HEK293T (cell line): ENCODE data around the gene CSTA.

Source experiments
- CTCF ChIA-PET: fragments of 350-600 bp; formaldehyde crosslinking; extraction: SDS; loops from one replicate; lab custom pipeline; 2021; ENCODE audit warnings: antibody characterized with exemption, inconsistent platforms; lab: Yijun Ruan, JAX
- POLR2A ChIA-PET: fragments of 350-600 bp; formaldehyde crosslinking; extraction: SDS; loops from one replicate; lab custom pipeline; 2020; ENCODE audit warnings: antibody characterized with exemption, inconsistent platforms; lab: Yijun Ruan, JAX
- DNase-seq: peaks from one replicate; pipeline ENCODE4 v3.0.0; 2012; ENCODE audit warnings: mixed read lengths; ENCODE audit errors: extremely low spot score
- ARNT ChIP-seq: fragments of 450-650 bp; IDR thresholded peaks from 2 replicates; pipeline ENCODE4 v1.6.1; 2017; ENCODE audit warnings: mild to moderate bottlenecking
- BHLHE40 ChIP-seq: fragments of 450-650 bp; IDR thresholded peaks from 2 replicates; pipeline ENCODE4 v1.6.1; 2016; ENCODE audit warnings: mild to moderate bottlenecking, moderate library complexity, borderline replicate concordance
- CTBP1 ChIP-seq: fragments of 450-650 bp; IDR thresholded peaks from 2 replicates; pipeline ENCODE4 v1.6.1; 2016; ENCODE audit warnings: borderline replicate concordance
- ELF4 ChIP-seq: fragments of 450-650 bp; IDR thresholded peaks from 2 replicates; pipeline ENCODE4 v1.6.1; 2017; ENCODE audit warnings: antibody characterized with exemption
- FOXA1 ChIP-seq: fragments of 450-650 bp; IDR thresholded peaks from 2 replicates; pipeline ENCODE4 v1.6.1; 2016; ENCODE audit warnings: mild to moderate bottlenecking
- FOXK2 ChIP-seq: fragments of 450-650 bp; IDR thresholded peaks from 2 replicates; pipeline ENCODE4 v1.6.1; 2016; ENCODE audit warnings: mild to moderate bottlenecking
- FOXM1 ChIP-seq: fragments of 450-650 bp; IDR thresholded peaks from 2 replicates; pipeline ENCODE4 v1.6.1; 2017; ENCODE audit warnings: mild to moderate bottlenecking, borderline replicate concordance
- HDGF ChIP-seq: fragments of 450-650 bp; IDR thresholded peaks from 2 replicates; pipeline ENCODE4 v1.6.1; 2017; ENCODE audit warnings: antibody characterized with exemption, borderline replicate concordance
- L3MBTL2 ChIP-seq: fragments of 450-650 bp; conservative IDR thresholded peaks from 2 replicates; pipeline ENCODE4 v1.6.1; 2016; ENCODE audit warnings: mild to moderate bottlenecking
- LEF1 ChIP-seq: fragments of 450-650 bp; IDR thresholded peaks from 2 replicates; pipeline ENCODE4 v1.6.1; 2017; ENCODE audit warnings: mild to moderate bottlenecking, borderline replicate concordance
- NFRKB ChIP-seq: fragments of 450-650 bp; IDR thresholded peaks from 2 replicates; pipeline ENCODE4 v1.6.1; 2016; ENCODE audit warnings: mild to moderate bottlenecking, moderate library complexity
- SP1 ChIP-seq: fragments of 450-650 bp; IDR thresholded peaks from 2 replicates; pipeline ENCODE4 v1.6.1; 2017
- SUZ12 ChIP-seq: fragments of 450-650 bp; IDR thresholded peaks from 2 replicates; pipeline ENCODE4 v1.6.1; 2016; ENCODE audit warnings: mild to moderate bottlenecking
- TARDBP ChIP-seq: fragments of 450-650 bp; IDR thresholded peaks from 2 replicates; pipeline ENCODE4 v1.6.1; 2016
- ZNF384 ChIP-seq: fragments of 450-650 bp; IDR thresholded peaks from 2 replicates; pipeline ENCODE4 v1.6.1; 2016
- TF ChIP-seq, protein P1 (sequence below): fragments of 450-650 bp; IDR thresholded peaks from 2 replicates; pipeline ENCODE4 v1.6.1; 2016

CSTA gene, protein sequence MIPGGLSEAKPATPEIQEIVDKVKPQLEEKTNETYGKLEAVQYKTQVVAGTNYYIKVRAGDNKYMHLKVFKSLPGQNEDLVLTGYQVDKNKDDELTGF

DNA sequence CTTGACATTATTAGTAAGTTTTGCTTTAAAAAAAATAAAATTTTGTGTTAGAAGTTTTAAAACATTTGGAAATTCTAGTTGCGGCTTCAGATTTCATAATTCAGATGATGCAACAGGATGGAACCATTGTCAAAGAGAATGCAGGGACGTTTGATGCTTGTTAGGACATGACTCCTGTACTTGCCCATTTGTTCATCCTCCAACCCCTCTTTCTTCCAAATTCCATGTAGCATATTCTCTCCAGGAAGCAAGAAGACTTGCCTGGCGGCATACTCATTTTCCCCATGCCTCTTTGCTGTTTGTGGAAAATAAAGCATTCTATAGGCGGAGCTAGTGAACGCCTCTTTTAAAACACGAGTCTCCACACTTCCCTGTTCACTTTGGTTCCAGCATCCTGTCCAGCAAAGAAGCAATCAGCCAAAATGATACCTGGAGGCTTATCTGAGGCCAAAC, at the start of gene CSTA:
Gene CSTA, plus strand, starts transcription at position 378 of the 453 bp plus-strand sequence. Its CDS starts 45 bp downstream, at position 423.
- TF ChIP-seq TARDBP (no peak), NFRKB (no peak), L3MBTL2 (no peak), BHLHE40 (no peak), ZNF384 (no peak), ARNT (no peak), SUZ12 (no peak), FOXK2 (no peak), LEF1 (no peak), FOXM1 (no peak)
- TF ChIP-seq, protein P1, sequence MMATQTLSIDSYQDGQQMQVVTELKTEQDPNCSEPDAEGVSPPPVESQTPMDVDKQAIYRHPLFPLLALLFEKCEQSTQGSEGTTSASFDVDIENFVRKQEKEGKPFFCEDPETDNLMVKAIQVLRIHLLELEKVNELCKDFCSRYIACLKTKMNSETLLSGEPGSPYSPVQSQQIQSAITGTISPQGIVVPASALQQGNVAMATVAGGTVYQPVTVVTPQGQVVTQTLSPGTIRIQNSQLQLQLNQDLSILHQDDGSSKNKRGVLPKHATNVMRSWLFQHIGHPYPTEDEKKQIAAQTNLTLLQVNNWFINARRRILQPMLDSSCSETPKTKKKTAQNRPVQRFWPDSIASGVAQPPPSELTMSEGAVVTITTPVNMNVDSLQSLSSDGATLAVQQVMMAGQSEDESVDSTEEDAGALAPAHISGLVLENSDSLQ, result no peak
- DNase-seq, result no peak
- CTCF ChIA-PET, result no interaction called here
- POLR2A ChIA-PET, result no interaction called here

DNA sequence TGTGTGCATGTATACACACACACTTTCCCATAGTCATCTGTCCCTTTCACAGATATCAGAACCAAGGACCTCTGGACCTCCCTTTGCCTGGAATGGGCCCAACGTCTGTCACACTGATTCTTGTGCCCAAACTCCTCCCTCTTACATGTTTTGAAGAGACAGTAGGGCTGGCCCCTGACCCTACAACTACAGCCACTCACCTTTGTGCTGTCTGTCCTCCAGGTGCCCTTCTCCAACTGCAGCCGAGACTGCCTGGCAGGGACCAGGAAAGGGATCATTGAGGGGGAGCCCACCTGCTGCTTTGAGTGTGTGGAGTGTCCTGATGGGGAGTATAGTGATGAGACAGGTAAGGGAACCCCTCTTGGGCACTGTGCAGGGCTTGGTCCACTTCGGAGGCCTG, 43.2 kb upstream of the CSTA start:
- TF ChIP-seq L3MBTL2 (no peak), SP1 (no peak), SUZ12 (no peak), LEF1 (no peak), TARDBP (no peak), NFRKB (no peak), HDGF (no peak), BHLHE40 (no peak), FOXK2 (no peak), FOXM1 (no peak), ZNF384 (no peak), FOXA1 (no peak), ARNT (no peak), CTBP1 (no peak), ELF4 (no peak)
- TF ChIP-seq, protein P1, result no peak
- POLR2A ChIA-PET, result no interaction called here
- DNase-seq, result no peak
- CTCF ChIA-PET, result no interaction called here

DNA sequence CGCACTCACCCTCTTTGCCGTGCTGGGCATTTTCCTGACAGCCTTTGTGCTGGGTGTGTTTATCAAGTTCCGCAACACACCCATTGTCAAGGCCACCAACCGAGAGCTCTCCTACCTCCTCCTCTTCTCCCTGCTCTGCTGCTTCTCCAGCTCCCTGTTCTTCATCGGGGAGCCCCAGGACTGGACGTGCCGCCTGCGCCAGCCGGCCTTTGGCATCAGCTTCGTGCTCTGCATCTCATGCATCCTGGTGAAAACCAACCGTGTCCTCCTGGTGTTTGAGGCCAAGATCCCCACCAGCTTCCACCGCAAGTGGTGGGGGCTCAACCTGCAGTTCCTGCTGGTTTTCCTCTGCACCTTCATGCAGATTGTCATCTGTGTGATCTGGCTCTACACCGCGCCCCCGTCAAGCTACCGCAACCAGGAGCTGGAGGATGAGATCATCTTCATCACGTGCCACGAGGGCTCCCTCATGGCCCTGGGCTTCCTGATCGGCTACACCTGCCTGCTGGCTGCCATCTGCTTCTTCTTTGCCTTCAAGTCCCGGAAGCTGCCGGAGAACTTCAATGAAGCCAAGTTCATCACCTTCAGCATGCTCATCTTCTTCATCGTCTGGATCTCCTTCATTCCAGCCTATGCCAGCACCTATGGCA, 41.1 kb upstream of the CSTA start:
- CTCF ChIA-PET, result no interaction called here
- POLR2A ChIA-PET, result no interaction called here

DNA sequence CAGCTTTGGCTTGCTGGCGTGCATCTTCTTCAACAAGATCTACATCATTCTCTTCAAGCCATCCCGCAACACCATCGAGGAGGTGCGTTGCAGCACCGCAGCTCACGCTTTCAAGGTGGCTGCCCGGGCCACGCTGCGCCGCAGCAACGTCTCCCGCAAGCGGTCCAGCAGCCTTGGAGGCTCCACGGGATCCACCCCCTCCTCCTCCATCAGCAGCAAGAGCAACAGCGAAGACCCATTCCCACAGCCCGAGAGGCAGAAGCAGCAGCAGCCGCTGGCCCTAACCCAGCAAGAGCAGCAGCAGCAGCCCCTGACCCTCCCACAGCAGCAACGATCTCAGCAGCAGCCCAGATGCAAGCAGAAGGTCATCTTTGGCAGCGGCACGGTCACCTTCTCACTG, 40.6 kb upstream of the CSTA start:
- ChIA-PET POLR2A (no interaction called here), CTCF (no interaction called here)
- no peak for DNase-seq
- no peak for TF ChIP-seq NFRKB
- no peak for TF ChIP-seq TARDBP
- no peak for TF ChIP-seq ELF4
- TF ChIP-seq SUZ12, result no peak
- TF ChIP-seq FOXK2, result no peak

More for the DNA sequence above, 41.1 kb upstream of the CSTA start:
- no peak for TF ChIP-seq FOXA1
- no peak for TF ChIP-seq BHLHE40
- no peak for TF ChIP-seq SP1
- TF ChIP-seq FOXK2, result no peak
- TF ChIP-seq NFRKB, result no peak
- TF ChIP-seq CTBP1, result no peak
- no peak for TF ChIP-seq TARDBP
- TF ChIP-seq, protein P1, result no peak
- TF ChIP-seq ARNT, result no peak
- DNase-seq, result no peak

DNA sequence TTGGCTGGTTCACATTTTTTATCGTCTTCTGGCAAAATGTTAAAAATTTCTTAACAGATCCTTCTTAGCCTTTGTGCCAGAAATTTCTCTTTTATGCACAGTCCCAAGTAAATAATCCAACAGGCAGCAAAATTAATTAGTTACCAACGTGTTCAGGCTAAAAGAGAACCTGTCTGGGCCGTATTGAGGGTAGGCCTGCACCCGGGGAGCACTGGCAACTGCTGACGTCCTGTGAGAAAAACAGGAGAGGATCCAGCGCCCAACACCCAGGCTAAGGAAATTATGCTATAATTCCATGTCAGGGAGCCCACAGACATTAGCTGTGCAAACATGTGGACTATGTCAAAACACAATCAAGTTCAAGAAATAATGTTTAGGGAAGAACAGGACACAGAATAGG, 30.7 kb upstream of the CSTA start:
- POLR2A ChIA-PET, result no interaction called here
- CTCF ChIA-PET, result no interaction called here

DNA sequence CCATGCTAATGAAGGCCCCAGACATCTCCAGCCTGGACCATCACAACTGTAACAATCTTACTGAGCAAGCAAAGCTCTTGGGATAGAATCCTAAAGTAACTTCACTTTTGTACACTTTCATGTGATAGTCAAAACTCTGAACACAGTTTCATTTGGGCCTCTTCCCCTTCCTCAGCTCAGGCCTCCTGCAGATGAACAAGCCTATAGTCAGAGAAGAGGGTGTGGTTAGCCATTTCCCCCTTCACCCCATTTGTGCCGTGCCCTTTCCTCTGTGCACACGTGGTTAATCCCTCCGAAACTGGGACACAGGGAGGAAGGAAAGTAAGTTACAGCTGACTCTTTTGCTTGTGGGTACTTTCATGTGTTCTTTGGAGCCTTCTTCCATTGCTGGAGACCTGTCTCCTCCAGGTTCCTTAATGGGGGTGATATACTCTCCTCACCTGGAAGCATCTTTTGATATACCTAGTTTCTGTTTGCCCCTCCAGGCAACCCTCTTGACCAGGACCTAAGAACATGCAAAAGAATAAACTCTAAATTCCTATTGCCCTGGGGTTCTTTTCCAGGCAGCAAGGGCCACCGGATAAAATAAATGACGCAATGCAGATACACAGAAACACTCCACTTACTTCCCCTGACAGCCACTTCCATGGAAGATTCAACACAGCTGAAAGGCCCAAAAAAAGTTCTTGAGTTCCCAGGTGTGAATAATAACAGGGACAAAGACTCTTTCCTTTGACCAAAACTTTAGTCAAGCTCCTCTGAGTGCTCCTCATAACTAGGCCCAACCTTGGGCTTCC, 29.6 kb upstream of the CSTA start:
- ChIA-PET CTCF (no interaction called here), POLR2A (no interaction called here)
- no peak for DNase-seq
- no peak for TF ChIP-seq FOXK2
- TF ChIP-seq ELF4, result no peak
- TF ChIP-seq ZNF384, result no peak
- no peak for TF ChIP-seq BHLHE40
- TF ChIP-seq TARDBP, result no peak
- no peak for TF ChIP-seq SP1
- TF ChIP-seq FOXM1, result no peak
- no peak for TF ChIP-seq LEF1
- no peak for TF ChIP-seq L3MBTL2
- no peak for TF ChIP-seq SUZ12
- TF ChIP-seq CTBP1, result no peak
- no peak for TF ChIP-seq ARNT
- TF ChIP-seq HDGF, result no peak
- TF ChIP-seq FOXA1, result no peak
- TF ChIP-seq NFRKB, result no peak
- TF ChIP-seq, protein P1, result no peak

More for the DNA sequence above, 30.7 kb upstream of the CSTA start:
- DNase-seq, result no peak
- TF ChIP-seq LEF1, result no peak
- no peak for TF ChIP-seq FOXK2
- no peak for TF ChIP-seq HDGF
- no peak for TF ChIP-seq TARDBP
- TF ChIP-seq FOXM1, result no peak
- no peak for TF ChIP-seq NFRKB
- TF ChIP-seq ZNF384, result no peak
- TF ChIP-seq FOXA1, result no peak
